Astrocyte (in vitro differentiated cells and primary cell): ENCODE data around the gene ALKBH3. TPM values are rescaled to one million over a fixed set of nuclear protein-coding genes. Genes with fewer than 3 reads are reported as not detected.

Experiments used
- DNase-seq: peaks from one replicate; pipeline ENCODE4 v3.0.0-alpha.2; 2010; ENCODE audit warnings: low read depth
- FAIRE-seq: peaks from 2 replicates; lab custom pipeline; 2011; peaks lifted over from hg19 to GRCh38; lab: Jason Lieb, UNC
- H2AFZ ChIP-seq: 2 replicates; pipeline ENCODE4 v1.6.0; 2012; ENCODE audit warnings: low read depth, low read length, inconsistent platforms
- H3K27ac ChIP-seq: 2 replicates; pipeline ENCODE4 v1.5.1; 2011; ENCODE audit warnings: low read depth, low read length, inconsistent platforms
- H3K27me3 ChIP-seq: 2 replicates; pipeline ENCODE4 v1.6.0; 2011; ENCODE audit warnings: low read length, inconsistent platforms; ENCODE audit not compliant: insufficient read depth
- H3K36me3 ChIP-seq: 2 replicates; pipeline ENCODE4 v1.5.1; 2011; ENCODE audit warnings: low read length, inconsistent platforms; ENCODE audit not compliant: insufficient read depth
- H3K4me1 ChIP-seq: 2 replicates; pipeline ENCODE4 v1.5.1; 2011; ENCODE audit warnings: low read length, inconsistent platforms; ENCODE audit not compliant: insufficient read depth
- H3K4me2 ChIP-seq: 2 replicates; pipeline ENCODE4 v1.6.0; 2012; ENCODE audit warnings: low read length, inconsistent platforms
- H3K4me3 ChIP-seq: 2 replicates; pipeline ENCODE4 v1.5.1; 2011; ENCODE audit warnings: low read depth, mild to moderate bottlenecking, low read length, inconsistent platforms; ENCODE audit not compliant: insufficient read depth
- H3K79me2 ChIP-seq: 2 replicates; pipeline ENCODE4 v1.6.0; 2012; ENCODE audit warnings: mild to moderate bottlenecking, low read length, inconsistent platforms; ENCODE audit not compliant: insufficient read depth
- H3K9ac ChIP-seq: 2 replicates; pipeline ENCODE4 v1.6.0; 2012; ENCODE audit warnings: mild to moderate bottlenecking, low read length, inconsistent platforms
- H3K9me3 ChIP-seq: 2 replicates; pipeline ENCODE4 v1.5.1; 2012; ENCODE audit warnings: low read depth, mild to moderate bottlenecking, low read length, inconsistent platforms; ENCODE audit not compliant: insufficient read depth
- H4K20me1 ChIP-seq: 2 replicates; pipeline ENCODE4 v1.6.0; 2012; ENCODE audit warnings: low read length, inconsistent platforms; ENCODE audit not compliant: insufficient read depth
- H3K27ac Mint-ChIP-seq: one replicate; pipeline ENCODE4 v1.8.0; 2021; ENCODE audit warnings: mild to moderate bottlenecking, mixed read lengths; ENCODE audit not compliant: unreplicated experiment
- H3K27me3 Mint-ChIP-seq: one replicate; pipeline ENCODE4 v1.8.0; 2021; ENCODE audit warnings: low read depth, mixed read lengths; ENCODE audit not compliant: unreplicated experiment
- H3K36me3 Mint-ChIP-seq: one replicate; pipeline ENCODE4 v1.8.0; 2021; ENCODE audit warnings: low read depth, mixed read lengths; ENCODE audit not compliant: unreplicated experiment
- H3K4me1 Mint-ChIP-seq: one replicate; pipeline ENCODE4 v1.8.0; 2021; ENCODE audit warnings: low read depth, mixed read lengths; ENCODE audit not compliant: unreplicated experiment
- H3K4me3 Mint-ChIP-seq: one replicate; pipeline ENCODE4 v1.8.0; 2021; ENCODE audit warnings: mild to moderate bottlenecking, moderate library complexity, mixed read lengths; ENCODE audit not compliant: unreplicated experiment
- H3K9me3 Mint-ChIP-seq: one replicate; pipeline ENCODE4 v1.8.0; 2021; ENCODE audit warnings: mild to moderate bottlenecking, mixed read lengths; ENCODE audit not compliant: unreplicated experiment
- EZH2 ChIP-seq: IDR thresholded peaks from 2 replicates; pipeline ENCODE4 v1.6.1; 2012; ENCODE audit warnings: mild to moderate bottlenecking, low read length, inconsistent platforms; ENCODE audit not compliant: insufficient read depth
- total RNA-seq: library from RNA; stranded (reverse); gene quantifications from 2 replicates; pipeline ENCODE4 v1.2.1, GENCODE V29; 2021
- TF ChIP-seq, protein P1 (sequence below): IDR thresholded peaks from 2 replicates; pipeline ENCODE4 v1.5.1; 2011; ENCODE audit warnings: low read depth, mild to moderate bottlenecking, inconsistent platforms, low read length, moderate library complexity; ENCODE audit not compliant: insufficient read depth

ALKBH3 gene
- total RNA-seq, 1 donor from 2014 or later = 30.5 TPM

DNA sequence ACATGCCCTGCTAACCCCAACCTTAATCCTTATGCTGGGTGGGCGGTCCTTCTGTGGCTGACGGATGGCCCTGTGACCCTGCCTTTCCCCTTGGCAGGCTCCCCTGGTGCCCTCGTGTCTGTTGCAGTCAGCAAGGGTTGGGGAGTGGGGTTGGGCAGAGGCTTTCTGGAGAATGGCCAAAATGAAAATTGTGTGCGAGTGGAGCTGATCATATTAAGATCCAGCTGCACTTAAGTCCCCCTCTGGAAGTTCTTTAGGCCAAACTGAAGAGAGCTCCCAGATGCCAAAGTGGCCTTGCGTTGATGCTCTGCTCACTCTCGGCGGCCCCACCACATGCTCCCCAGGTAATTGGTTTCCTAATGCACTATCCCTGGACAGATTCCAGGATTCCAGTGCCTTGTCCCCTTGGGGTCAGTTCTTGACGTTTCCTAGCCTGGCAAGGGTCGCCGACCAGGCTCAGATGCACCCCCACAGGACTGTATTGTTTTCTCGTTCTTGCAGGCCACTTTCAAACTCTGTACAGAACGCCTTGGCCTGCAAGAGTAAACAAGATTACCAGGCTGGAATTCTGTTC lies 45.4 kb downstream of the ALKBH3 start:
- no peak overlapping the region for H3K27ac ChIP-seq
- no peaks in the 10 kb centered on the region for H3K9me3 Mint-ChIP-seq
- H3K27ac Mint-ChIP-seq = peak overlapping the region; percentile 67
- TF ChIP-seq, protein P1, sequence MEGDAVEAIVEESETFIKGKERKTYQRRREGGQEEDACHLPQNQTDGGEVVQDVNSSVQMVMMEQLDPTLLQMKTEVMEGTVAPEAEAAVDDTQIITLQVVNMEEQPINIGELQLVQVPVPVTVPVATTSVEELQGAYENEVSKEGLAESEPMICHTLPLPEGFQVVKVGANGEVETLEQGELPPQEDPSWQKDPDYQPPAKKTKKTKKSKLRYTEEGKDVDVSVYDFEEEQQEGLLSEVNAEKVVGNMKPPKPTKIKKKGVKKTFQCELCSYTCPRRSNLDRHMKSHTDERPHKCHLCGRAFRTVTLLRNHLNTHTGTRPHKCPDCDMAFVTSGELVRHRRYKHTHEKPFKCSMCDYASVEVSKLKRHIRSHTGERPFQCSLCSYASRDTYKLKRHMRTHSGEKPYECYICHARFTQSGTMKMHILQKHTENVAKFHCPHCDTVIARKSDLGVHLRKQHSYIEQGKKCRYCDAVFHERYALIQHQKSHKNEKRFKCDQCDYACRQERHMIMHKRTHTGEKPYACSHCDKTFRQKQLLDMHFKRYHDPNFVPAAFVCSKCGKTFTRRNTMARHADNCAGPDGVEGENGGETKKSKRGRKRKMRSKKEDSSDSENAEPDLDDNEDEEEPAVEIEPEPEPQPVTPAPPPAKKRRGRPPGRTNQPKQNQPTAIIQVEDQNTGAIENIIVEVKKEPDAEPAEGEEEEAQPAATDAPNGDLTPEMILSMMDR = no peak
- TF ChIP-seq EZH2 = no peak
- DNase-seq (no peak), FAIRE-seq (no peak)
- H3K27me3 ChIP-seq = no peaks in the 10 kb centered on the region
- H3K4me1 Mint-ChIP-seq = peaks cover 42% of the 10 kb centered on the region
- H4K20me1 ChIP-seq = no peaks in the 10 kb centered on the region
- H3K79me2 ChIP-seq = no peaks in the 10 kb centered on the region
- H3K4me3 ChIP-seq = no peak overlapping the region
- peaks cover 8% of the 10 kb centered on the region for H3K27me3 Mint-ChIP-seq
- no peaks in the 10 kb centered on the region for H3K36me3 ChIP-seq
- H3K9ac ChIP-seq = no peak overlapping the region
- H2AFZ ChIP-seq = no peak overlapping the region
- H3K4me3 Mint-ChIP-seq = no peak overlapping the region
- no peaks in the 10 kb centered on the region for H3K9me3 ChIP-seq
- peaks cover 4% of the 10 kb centered on the region for H3K36me3 Mint-ChIP-seq
- no peak overlapping the region for H3K4me2 ChIP-seq
- peaks cover 36% of the 10 kb centered on the region for H3K4me1 ChIP-seq

- H4K20me1 ChIP-seq = no peaks in the 10 kb centered on the region
- DNase-seq = peak; percentile 29
- H3K4me3 ChIP-seq = no peak overlapping the region
- Mint-ChIP-seq H3K9me3 (no peaks in the 10 kb centered on the region), H3K27ac (peak overlapping the region; percentile 48), H3K4me3 (no peak overlapping the region), H3K36me3 (peaks cover 4% of the 10 kb centered on the region), H3K4me1 (peaks cover 39% of the 10 kb centered on the region), H3K27me3 (peaks cover 11% of the 10 kb centered on the region)
- no peaks in the 10 kb centered on the region for H3K9me3 ChIP-seq
- TF ChIP-seq, protein P1 = no peak
- TF ChIP-seq EZH2 = no peak
- no peaks in the 10 kb centered on the region for H3K79me2 ChIP-seq
- no peak overlapping the region for H3K4me2 ChIP-seq
- H3K27ac ChIP-seq = no peak overlapping the region
- H3K27me3 ChIP-seq = no peaks in the 10 kb centered on the region
- no peak overlapping the region for H2AFZ ChIP-seq
- H3K9ac ChIP-seq = no peak overlapping the region
- H3K36me3 ChIP-seq = no peaks in the 10 kb centered on the region
- H3K4me1 ChIP-seq = peaks cover 28% of the 10 kb centered on the region
- FAIRE-seq = no peak
Observed at GRCh38 chr11:43927070-43927469, 46.4 kb downstream of the ALKBH3 start.

- peaks cover 39% of the 10 kb centered on the region for H3K4me1 Mint-ChIP-seq
- no peaks in the 10 kb centered on the region for H3K79me2 ChIP-seq
- H3K36me3 ChIP-seq = no peaks in the 10 kb centered on the region
- no peak overlapping the region for H3K4me2 ChIP-seq
- H3K27ac Mint-ChIP-seq = no peak overlapping the region
- H3K4me3 Mint-ChIP-seq = no peak overlapping the region
- no peak for TF ChIP-seq EZH2
- TF ChIP-seq, protein P1 = no peak
- peaks cover 22% of the 10 kb centered on the region for H3K4me1 ChIP-seq
- no peak for FAIRE-seq
- H3K27ac ChIP-seq = no peak overlapping the region
- H3K27me3 ChIP-seq = peaks cover 4% of the 10 kb centered on the region
- no peak for DNase-seq
- H3K36me3 Mint-ChIP-seq = peaks cover 4% of the 10 kb centered on the region
- no peak overlapping the region for H3K4me3 ChIP-seq
- no peaks in the 10 kb centered on the region for H3K9me3 ChIP-seq
- H3K9me3 Mint-ChIP-seq = no peaks in the 10 kb centered on the region
- H2AFZ ChIP-seq = no peak overlapping the region
- H4K20me1 ChIP-seq = no peaks in the 10 kb centered on the region
- no peak overlapping the region for H3K9ac ChIP-seq
- peaks cover 12% of the 10 kb centered on the region for H3K27me3 Mint-ChIP-seq
Observed at GRCh38 chr11:43927925-43928707, 47.5 kb downstream of the ALKBH3 start.
